Ecto neural progenitor cell (in vitro differentiated cells): ENCODE results near the gene HPCA.

Experiments
- DNase-seq: peaks from one replicate; pipeline ENCODE4 v3.0.0-alpha.2; 2018; ENCODE audit warnings: low spot score

Gene HPCA

DNA sequence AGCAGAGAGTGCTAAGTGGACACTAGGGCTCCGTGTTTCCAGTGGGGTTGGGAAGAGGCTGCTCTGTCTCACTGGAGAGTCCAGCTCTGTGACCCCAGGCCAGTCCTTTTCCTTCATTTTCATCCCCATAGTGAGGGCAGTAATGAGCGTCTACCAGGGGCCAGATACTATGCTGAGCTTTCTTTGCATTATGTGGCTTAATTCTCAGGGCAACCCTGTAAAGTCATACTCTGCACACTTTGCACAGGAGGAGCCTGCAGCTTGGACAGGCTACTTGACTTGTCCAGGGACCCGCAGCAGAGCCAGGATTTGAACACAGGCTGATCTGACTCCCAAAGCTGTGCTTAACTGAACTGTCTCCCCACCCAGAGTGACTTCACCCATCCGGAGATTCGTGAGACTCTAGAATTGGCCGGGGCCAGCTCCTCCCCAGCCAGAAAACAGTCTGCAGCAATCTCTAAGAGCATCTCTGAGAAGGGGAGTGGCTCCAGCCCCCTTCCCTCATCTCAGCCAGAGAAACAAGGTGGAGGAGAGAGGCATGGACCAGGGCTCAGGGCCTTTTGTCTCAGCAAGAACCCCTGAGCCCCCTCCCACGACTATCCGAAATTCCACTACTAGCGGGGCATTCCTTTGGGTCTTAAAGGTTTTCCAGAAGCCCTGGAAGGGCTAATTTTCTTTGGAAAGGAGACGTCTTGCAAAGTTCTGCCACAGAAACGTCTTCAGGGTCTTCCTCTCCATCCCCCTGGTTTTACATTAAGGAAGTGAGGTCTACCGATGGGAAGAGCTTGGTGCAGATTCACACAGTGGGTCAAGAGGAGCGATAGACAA lies 14.7 kb upstream of the HPCA start:
- DNase-seq, result no peak

DNA sequence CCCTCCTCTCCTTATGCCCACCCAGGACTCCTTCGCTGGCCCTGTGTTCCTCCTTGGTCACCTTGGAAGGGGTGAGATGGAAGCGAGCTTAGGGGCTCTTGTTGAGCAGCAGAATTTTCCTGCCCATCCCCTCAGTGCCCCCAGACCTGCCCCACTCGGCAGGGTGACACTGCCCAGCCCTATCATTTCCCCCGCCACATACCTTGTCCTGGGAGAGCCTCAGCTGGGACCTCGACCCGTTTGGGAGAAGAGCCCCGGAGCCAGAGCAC lies 14.2 kb upstream of the HPCA start:
- no peak for DNase-seq

DNA sequence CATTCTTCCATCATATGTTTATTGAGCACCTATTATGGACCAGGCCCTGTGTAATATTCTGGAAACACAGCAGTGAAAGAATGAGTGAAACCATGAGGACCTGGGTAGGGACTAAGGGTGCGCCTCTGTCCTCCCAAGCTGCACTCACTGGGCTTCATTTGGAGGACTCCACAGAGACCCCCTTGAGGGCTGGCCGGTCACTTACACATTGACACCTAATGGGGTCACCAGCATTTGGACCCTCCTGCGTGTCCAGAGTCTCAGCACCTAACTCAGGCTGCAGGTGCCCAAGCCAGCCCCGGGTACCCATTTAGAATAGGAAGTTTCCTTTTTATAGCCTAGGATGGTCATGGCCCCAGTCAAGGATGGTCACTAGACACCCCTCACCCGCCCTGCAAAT lies 12.8 kb upstream of the HPCA start:
- no peak for DNase-seq

DNA sequence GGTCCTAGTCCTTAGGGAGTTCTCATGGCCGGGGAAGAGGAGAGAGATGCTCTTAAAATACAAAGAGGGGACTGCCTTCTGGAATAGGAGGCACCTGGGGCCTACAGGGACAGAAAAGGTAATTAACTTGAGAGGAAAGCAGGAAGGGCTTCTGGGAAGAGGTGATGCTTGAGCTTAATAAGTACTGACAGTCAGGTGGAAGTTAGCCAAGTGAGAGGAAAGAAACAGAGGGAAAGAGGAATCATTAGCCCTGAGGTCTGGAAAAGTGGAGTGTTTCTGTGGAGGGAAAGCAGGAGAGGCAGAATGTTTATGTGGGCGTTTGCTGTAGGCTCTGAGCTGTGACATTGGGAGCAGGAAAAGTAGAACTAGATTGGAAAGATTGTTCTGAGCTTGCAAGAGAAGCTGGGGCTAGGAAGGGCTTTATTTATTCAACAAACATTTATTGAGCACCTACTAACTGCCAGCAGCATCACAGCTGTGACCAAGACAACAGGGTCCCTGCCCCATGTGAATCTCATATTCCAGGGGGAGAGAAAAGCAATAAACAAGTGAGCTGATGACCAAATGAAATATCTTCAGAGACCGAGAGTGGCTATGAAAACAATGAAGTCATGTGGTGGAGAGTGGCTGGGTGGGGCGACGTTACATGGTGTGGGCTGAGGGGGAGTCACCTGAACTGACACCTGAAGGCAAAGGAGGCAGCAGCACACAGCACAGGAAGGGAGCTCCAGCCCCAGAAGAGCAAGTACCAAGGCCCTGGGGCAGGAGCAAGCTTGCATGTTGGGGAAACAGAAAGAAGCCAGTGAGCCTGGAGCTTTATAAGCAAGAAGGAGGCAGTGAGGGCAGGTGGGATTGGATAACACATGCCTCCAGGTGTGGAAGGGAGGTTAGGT lies 11.2 kb upstream of the HPCA start:
- DNase-seq, result no peak

DNA sequence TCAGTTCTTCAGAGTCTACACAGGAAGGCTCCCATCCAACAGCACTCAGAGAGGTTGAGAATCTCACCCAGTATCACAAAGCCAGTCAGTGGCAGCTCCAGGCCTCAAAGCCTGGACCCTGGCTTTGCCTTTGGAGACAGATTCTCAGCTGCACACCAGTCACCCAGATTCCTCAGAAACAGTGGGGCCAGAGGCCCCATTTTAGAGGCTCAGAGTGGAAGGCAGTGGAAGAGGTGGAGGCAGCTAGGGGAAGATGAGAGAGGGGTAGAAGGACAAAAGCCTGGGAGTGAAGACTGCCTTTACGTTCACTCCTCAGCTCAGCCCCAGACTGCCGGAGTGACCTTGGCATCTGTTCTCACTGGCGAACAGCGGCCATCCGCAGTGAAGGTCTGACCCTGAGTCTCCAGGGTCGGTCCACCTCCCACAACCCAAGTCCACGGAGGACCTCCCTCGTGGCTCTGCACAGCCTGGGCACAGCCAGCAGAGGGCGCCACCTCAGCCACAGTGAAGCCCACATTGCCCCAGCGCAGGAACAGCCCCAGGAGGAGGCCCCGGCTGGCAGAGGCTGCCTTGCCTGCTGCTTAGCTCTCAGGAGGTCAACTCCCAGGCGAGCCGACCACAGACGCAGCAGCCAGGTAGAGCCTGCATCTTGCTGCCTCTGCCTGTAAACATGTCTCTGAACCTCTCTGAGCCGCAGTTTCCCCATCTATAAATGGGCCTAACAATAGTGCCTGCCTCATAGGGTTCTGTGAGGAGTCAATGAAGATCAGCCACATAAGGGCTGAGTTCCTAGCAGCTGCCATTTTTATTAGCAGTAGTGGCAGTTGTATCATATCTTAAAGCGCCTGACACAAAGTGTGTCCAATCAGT lies 9.7 kb upstream of the HPCA start:
- peak; percentile 74 for DNase-seq

DNA sequence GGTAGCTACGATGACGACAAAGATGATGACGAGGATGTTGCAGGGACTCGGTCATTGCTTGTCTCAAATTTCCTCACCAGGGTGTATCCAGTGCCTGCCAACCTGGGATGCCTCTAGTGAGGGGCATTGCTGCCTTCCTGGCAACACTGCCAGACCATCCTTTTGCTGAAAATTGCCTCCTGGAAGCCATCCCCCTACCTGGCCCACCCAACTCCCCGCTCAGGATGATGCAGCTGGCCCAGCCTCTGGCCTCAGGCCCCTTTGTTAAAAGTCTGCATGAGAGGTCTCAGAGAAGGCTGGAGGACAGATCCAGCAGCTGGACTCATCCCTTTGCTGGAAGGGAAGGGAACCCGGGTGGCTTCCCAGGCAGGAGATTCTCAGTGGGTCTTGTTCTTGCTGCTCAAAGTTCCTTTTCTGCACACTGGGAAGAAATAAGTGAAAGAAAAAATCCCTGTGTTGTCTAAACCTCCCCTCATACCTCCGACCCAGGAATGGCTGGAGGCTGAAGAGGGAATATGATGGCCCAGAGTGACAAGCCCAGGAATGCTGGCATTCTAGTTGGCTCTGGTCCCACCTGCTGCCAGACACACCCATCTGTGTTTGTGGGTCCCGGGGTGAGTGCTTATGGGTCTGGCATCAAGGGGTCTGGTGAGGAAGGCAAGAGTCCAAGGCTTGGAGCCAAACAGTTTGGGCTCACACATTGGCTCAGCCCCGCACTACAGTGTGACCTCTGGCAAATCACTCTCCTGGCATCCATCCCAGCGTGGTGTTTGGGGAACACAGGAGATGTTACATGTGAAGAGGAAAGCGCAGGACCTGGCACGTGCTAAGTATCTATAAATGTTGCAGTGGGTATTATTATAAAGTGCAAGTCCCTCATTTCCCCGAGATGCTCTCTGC lies 8.8 kb upstream of the HPCA start:
- DNase-seq, result no peak

DNA sequence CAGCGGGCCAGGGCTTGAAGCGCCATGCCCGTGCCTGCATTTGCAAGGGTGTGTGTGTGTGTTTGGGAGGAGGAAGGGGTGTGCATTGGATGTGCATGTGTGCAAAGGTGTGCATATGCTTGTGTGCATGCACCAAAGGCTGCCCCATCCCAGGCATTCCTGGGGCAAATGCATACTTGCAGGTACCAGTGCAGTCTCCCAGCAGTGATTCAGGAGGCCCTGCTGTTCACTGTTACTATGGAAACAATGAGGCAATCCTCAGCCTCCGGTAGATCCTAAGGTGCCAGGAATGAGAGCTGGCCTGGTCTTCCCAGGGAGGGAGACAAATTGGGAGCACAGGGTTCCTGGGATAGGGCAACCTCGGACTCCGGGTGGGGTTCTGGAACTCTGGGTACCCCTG lies 8.1 kb upstream of the HPCA start:
- no peak for DNase-seq

DNA sequence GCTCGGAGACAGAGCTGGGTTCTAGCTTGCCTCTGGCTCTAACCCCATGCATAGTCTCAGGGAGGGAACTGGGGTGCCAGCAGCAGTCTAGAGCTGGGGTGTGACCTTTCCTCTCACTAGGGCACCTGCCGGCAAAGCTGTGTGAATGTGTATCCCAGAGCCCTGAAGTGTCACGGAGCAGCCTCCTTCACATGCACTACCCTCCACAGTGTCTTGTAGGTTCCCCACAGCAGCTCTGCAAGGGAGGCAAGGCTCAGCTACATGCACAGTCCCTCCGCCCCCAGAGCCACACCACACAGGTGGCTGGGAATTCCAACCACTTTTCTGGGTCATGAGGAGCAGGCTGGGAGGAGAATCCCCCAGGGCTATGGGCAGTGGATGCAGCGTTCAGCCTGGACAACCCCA lies 7.7 kb upstream of the HPCA start:
- no peak for DNase-seq

DNA sequence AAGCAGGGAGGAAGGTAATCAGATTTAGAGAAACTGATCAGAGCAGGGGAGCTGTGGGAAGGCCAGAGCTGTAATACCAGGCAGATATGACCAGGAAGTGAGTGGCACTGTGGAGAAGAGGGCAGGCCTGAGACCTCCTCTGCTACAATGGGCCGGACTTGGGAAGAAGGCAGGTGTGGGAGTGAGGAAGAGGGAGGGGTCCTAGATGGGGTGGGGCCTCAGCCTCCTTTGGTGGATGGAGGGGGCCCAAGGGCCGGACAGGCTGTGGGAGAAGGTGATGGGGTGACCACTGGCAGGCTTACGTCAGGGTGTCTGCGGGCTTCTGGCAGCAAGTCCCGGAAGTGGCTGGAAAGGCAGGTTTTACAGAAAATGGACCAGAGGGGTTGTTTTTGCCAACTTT lies 5.0 kb upstream of the HPCA start:
- no peak for DNase-seq

DNA sequence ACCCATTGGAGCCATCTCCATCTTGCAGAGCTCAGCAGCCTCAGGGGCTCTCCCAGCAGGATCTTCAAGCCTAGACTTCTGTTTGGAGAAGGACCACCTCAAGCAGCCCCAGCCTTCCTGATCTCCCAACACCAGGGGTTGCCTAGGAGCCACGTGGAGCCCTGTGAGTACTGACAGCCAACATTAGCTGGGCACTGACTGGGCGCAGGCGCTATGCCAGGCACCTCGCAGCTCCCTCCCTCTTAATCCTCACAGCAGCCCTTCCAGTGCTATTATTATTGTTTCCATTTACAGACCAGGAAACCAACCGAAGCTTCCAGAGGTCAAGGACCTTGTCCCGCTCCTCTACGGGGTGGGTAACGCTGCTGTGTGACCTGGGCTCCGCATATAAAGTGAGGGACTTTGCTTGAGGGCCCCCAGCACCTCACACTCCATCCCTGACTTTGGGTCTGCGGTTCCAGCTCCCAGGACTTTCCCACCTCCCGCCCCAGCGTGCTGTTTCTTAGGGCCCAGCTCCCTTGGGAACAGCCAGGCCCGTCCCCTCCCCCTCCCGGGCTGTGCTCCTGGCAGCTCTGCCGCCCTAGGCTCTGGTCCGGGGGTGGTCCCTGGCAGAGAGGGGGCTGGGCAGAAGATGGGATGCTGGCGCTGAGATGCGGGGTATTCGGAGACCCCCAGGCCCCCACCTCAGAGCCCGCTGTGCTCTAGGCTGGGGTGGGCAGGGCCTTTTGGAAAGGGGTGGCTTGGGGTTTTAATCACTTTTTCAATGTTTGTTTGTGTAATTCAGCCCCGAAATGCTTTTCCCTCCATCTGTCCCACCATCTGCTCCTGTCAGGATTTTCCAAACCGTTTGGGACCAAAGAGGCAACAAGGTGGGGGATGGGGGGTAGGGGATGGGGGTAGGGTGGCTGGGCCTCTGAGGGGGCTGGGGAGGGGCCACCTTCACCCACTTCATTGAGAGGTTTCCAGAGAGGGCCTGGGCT lies 4.1 kb upstream of the HPCA start:
- DNase-seq, result no peak

DNA sequence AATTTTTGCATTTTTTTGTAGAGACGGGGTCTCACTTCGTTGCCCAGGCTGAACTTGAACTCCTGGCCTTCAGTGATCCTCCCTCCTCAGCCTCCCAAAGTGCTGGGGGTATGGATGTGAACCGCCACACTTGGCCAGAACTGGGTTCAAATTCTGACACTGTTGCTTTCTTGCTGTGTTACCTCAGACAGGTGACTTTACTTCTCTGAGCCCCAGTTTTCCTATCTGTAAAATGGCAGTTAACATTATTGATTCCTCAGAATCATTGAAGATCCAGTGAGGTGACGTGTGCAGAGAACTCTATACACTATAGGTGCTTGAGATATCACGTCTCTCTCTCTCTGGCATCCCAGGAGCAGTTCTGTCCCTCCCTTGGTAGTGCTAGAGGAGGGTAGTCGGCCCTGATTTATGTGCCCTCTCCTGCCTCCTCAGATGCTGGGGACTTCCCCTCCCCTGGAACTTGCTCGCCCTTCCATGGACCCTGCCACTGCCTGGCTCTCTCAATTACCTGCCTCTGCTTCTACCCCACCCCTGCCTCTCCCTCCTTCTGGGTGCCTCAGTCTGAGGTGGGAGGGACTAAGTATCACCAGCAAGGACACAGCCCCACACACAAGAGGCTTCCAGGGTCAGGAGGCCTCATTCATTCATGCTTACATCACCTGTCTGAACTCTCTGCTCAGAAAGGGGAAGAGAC lies 2.8 kb upstream of the HPCA start:
- no peak for DNase-seq

DNA sequence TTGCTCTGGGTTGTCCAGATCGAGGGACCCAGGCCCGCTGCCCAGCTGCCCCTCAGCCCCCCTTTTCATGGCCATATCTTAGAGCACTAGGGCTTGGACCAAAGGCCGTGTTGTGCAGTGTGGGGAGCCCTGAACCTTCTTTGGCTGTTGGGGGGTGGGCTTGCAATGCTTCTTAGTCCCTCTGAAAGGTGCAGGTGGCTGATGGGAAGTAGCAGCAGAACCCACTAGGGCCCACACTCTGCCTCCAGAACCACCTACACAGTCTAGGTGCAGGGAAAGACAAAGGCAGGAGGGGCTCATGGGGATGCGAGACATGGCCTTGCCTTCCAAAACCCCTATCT lies 2.3 kb upstream of the HPCA start:
- no peak for DNase-seq

DNA sequence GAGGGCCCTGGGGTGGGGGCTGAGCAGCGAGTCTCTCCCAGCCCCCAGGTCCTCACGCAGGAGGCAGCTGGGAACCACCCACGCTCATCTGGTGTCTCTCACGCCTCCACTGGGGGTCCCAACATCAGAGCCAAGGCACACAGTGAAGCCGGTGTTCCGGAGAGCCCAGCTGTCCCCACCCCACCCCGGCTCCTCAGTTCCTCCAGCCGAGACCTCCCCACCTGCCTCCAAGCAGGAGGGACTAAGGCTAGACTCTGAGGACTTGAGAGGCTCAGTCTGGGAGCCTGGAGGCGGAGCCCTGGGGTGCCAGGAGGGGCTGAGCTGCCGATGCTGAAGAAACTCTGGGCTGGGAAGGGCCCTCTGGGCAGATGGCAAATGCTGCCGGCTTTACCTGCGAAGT lies 1.6 kb upstream of the HPCA start:
- DNase-seq, result no peak

DNA sequence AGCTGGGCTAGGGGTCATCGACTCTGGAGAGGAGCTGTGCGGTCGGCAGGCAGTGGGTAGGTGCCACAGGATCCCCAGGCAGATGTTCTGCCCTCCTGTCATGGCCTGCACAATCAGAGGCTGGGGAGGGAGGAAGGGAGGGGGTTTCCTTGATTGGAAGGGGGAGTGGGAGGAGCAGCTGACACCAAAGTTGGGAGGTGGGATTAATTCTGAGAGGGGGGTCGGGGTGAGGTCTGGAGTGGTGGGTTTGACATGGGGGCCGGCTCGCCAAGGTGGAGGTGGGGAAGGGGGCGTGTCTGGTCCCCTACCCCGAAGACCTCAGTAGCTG lies 651 bp upstream of the HPCA start:
- no peak for DNase-seq

DNA sequence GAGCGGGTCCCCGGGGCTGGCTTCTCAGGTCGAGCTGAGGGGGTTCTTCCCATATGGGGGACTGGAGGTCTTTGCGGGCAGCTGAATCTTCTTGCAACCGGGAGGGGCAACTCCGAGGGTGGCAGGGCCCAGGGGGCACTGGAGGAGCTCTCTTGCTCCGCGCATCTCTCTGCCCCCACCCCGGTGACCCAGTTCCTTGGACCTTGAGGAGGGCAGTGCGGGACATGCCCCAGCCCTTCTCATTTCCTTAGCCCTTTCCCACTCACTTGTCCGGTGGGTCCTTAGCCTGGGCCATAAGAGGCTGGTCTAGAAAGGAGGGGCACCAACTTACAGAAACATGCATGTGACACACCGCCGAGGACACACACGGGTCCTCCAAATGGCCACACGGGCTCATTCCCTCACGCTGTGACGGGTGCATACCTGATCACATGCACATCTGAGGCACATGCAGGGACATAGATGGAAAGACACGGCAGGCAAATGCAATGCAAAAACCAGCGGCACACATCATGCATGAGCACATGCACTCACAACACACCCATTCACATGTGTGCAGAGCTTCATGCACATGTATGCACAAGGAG lies 630 bp downstream of the HPCA start:
- no peak for DNase-seq

DNA sequence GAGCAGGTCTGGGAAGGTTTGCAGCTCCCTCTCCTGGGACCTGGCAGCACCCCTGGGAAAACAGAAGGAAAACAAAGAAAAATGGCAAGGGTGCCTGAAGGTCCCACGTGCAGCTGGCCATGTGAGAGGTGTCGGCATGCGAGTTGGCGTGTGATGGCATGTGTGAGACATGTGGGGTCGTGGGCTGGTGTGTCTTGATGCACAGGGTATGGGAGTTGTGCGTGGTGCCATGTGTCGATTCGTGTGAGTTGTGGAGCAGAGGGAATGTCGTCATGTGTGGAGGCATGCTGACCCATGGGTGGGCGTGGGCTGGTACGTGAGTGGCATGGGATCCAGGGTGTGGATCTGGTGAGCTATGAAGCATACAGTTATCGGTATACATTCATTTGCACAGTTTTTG lies 1.3 kb downstream of the HPCA start:
- no peak for DNase-seq

DNA sequence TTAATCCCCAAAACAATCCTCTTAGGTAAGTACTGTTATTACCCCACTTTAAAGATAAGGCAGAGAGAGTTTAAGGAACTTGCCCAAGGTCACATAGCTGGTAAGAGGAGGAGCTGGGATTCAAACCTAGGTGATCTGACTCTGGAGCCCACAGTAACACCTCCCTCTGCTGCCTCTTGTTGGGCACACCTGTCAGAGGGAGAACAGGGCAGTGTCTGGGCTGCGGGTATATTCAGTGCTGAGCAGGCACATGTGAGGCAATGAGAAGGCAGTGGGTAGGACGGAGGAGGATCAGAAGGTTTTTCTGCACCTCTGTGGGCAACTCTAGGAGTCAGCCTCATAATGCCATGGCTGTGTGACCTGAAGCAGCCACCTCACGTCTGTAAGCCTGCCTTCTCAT lies 1.8 kb downstream of the HPCA start:
- DNase-seq, result no peak

DNA sequence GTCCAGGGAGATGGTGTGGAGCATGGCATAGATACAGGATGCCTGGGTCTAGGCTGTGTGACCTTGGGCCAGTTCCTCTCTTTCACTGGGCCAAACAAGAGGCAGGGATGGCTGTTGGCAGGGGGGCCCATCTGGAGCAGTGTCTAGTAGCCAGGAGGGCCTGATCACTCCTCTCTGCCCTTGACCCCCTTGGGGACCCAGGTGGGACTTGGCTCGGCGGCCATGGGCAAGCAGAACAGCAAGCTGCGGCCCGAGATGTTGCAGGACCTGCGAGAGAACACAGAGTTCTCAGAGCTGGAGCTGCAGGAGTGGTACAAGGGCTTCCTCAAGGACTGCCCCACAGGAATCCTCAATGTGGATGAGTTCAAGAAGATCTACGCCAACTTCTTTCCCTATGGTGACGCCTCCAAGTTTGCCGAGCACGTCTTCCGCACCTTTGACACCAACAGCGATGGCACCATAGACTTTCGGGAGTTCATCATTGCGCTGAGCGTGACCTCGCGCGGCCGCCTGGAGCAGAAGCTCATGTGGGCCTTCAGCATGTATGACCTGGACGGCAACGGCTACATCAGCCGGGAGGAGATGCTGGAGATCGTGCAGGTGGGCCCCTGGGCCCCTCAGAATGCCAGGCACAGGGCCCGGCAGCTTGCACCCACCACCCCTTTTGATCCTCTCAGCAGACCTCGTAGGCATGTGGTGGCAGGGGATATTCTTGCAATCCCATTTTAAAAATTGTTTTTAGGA lies 2.6 kb downstream of the HPCA start:
- no peak for DNase-seq

DNA sequence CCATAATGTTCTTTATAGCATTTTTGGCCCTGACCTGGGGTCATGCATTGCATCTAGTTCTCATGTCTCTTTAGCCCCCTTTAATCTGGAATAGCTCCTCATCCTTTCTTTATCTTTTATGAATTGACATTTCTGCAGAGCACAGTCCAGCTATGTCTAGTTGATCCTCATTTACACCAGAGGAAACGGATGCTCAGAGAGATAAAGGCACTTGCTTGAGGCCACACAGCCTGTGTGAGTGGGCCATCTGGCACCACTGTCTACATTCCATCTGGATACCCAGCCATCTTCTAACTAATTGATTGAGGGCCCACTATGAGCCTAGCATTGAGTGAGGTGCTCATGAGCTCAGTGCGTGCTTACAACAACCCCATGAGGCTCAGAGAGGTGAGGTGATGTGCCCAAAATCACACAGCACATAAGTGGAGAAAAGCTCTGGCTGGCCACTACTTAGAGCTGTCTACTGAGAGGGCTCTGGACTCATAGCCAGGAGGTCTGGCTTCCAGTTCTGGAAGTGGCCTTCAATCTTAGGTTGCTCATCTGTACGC lies 3.5 kb downstream of the HPCA start:
- DNase-seq, result no peak
